AG09319 (cell line): Measurements from ENCODE around the gene OR12D3.

ENCODE experiments used
- DNase-seq: peaks from one replicate; pipeline ENCODE4 v3.0.0-alpha.2; 2010; ENCODE audit warnings: low read depth; ENCODE audit errors: extremely low read depth
- TF ChIP-seq, protein P1 (sequence below): IDR thresholded peaks from 2 replicates; pipeline ENCODE4 v1.5.1; 2011; ENCODE audit warnings: low read depth, mild to moderate bottlenecking, inconsistent platforms, low read length, moderate library complexity

The OR12D3 gene, protein sequence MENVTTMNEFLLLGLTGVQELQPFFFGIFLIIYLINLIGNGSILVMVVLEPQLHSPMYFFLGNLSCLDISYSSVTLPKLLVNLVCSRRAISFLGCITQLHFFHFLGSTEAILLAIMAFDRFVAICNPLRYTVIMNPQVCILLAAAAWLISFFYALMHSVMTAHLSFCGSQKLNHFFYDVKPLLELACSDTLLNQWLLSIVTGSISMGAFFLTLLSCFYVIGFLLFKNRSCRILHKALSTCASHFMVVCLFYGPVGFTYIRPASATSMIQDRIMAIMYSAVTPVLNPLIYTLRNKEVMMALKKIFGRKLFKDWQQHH

DNA sequence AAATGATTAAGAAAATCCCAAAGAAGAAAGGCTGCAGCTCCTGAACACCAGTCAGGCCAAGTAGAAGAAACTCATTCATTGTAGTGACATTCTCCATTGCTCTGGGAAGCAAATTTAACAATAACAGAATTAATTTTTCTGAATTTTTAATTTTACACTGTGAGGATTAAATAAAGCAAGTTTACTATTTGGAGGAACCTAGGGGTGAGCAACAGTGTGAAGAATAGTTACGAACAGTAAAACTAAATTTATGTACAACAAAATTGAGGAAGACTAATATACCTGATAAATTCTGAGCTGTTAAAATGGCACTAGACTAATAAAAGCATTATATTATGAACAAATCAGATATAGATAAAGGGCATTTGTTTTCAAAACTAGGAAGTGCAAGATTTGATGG is at the start of gene OR12D3:
OR12D3 (minus strand) TSS at position 101 of the 400 bp plus-strand sequence; CDS start at position 97, 4 bp downstream.
- DNase-seq, result no peak
- TF ChIP-seq, protein P1, sequence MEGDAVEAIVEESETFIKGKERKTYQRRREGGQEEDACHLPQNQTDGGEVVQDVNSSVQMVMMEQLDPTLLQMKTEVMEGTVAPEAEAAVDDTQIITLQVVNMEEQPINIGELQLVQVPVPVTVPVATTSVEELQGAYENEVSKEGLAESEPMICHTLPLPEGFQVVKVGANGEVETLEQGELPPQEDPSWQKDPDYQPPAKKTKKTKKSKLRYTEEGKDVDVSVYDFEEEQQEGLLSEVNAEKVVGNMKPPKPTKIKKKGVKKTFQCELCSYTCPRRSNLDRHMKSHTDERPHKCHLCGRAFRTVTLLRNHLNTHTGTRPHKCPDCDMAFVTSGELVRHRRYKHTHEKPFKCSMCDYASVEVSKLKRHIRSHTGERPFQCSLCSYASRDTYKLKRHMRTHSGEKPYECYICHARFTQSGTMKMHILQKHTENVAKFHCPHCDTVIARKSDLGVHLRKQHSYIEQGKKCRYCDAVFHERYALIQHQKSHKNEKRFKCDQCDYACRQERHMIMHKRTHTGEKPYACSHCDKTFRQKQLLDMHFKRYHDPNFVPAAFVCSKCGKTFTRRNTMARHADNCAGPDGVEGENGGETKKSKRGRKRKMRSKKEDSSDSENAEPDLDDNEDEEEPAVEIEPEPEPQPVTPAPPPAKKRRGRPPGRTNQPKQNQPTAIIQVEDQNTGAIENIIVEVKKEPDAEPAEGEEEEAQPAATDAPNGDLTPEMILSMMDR, result no peak

DNA sequence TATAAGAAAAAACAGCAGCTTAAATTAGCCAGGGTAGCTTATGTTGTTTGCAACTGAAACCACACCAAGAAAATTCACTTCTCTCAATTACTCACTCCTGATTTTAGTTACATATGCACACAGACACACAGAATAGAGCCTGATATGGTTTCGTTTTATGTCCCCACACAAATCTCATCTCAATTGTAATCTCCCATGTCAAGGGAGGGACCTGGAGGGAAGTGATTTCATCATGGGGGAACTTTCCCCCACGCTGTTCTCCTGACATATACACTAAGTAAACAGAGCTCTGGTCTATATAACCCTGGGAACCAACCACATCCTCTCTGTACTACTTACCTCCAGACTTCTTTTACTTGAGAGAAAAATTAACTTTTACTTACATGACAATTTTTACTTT is 49.5 kb upstream of the OR12D3 start:
- DNase-seq, result no peak
- TF ChIP-seq, protein P1, result no peak

DNA sequence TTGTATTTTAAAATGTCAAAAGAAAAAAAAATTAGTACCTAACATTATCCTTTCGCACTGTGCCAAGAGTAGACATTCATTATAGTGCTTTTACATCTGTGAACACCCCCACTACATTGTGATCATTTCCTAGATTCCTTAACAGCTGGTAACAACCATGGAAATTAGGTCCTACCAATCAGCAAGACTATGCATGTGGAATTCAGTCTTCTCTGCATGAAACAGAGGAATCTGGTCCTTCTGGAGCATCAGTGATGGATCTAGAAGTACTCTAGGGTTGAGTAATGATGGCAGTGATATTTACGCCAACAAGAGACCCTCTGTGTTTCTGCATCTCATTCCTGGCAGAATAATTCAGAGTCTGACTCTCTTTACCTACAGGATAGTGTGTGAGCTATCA is 49.1 kb upstream of the OR12D3 start:
- TF ChIP-seq, protein P1, result no peak
- no peak for DNase-seq

DNA sequence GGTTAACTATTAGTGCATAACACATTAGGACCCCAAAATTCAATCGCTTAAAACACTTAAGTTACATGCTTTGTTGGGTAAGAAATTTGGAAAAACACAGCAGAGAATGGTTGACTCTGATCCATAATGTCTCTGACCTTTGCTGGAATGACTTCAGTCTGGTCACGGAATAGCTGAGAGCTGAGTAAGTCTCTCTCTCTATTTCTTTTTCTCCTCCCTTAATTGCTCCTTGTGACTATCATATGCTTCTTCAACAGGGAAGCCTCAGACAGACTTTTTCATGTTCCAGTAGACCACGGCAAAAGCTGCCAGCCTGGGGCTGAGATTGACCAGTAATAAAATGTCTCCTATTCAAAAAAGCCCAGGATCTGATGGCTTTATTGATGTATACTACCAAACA is 44.4 kb upstream of the OR12D3 start:
- no peak for DNase-seq
- TF ChIP-seq, protein P1, result no peak

DNA sequence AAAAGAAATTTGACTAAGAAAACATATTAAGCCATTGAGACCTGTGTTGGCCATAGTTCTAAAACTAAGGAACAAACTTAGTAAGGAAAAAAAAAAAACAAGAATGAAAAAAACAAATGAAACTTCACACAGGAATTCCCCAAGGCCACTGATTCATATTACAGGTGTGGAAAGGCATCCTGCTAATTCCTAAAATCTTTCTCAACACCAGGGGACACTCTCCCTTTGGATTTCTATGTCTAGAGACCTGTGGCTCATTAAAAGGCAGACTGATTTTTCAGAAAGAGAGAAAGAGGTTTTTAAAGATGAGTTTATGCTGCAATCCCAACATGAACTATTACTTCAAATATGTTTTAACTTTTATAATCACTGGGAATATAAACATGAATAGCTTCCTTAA is 39.5 kb upstream of the OR12D3 start, which contains the start of gene OR12D1:
OR12D1 (plus strand) TSS at position 341 of the 400 bp plus-strand sequence.
- no peak for DNase-seq
- TF ChIP-seq, protein P1, result no peak

DNA sequence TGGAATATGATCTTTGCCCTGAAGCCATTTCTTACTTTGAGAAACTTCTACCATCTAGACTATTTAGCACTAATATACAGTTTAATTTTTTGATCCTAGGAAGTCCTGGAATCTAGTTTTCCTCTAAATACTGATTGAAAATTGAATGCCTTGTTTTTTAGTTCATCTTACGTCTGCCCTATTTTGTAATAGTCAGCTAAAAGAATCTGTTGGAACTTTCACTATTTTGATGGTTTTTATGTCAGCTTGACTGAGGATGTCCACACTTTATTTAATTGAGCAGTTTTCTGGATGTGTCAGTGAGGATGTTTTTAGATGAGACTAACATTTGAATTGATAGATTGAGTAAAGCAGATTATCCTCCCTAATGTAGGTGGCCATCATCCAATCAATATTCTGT is 28.7 kb upstream of the OR12D3 start:
- DNase-seq, result no peak
- TF ChIP-seq, protein P1, result no peak

DNA sequence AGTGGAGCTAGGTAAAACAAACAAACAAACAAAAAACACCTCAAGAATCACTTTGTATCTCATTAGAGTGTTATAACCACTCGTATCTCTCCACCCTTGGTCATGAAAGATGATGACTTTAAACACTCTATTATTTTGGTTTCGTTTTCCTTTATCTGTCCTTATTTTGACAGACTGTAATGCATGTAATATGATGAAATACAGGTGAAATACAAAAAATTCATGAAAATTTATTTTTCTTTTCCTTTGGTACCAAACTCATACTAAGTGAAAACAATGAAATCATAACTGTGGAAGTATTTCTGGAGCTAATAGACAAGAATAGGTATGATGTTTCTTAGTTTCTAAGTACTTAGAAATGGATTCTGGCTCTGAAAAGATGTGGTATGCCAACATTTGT is 24.4 kb upstream of the OR12D3 start:
- no peak for DNase-seq
- TF ChIP-seq, protein P1, result no peak
